Mesothelial cell of epicardium (in vitro differentiated cells): Measurements from ENCODE around the gene GALNTL6. TPM values are rescaled to one million over a fixed set of nuclear protein-coding genes. Genes with fewer than 3 reads are reported as not detected.

Experiments used
- DNase-seq, 2 experiments: peaks; one replicate each; pipeline ENCODE4 v3.0.0; 2021; ENCODE audit warnings: low spot score in 2 of 2; ENCODE audit not compliant: unreplicated experiment in 2 of 2
- H3K27ac Mint-ChIP-seq: 2 replicates; pipeline ENCODE4 v1.8.0; 2021; ENCODE audit warnings: mixed read lengths
- H3K27me3 Mint-ChIP-seq: 2 replicates; pipeline ENCODE4 v1.8.0; 2021; ENCODE audit warnings: low read depth, mixed read lengths
- H3K36me3 Mint-ChIP-seq: 2 replicates; pipeline ENCODE4 v1.8.0; 2021; ENCODE audit warnings: mixed read lengths
- H3K4me1 Mint-ChIP-seq: 2 replicates; pipeline ENCODE4 v1.8.0; 2021; ENCODE audit warnings: mixed read lengths
- H3K4me3 Mint-ChIP-seq: 2 replicates; pipeline ENCODE4 v1.8.0; 2021; ENCODE audit warnings: mild to moderate bottlenecking, moderate library complexity, mixed read lengths
- H3K9me3 Mint-ChIP-seq: 2 replicates; pipeline ENCODE4 v1.8.0; 2021; ENCODE audit warnings: mixed read lengths
- CTCF ChIP-seq: fragments of 200-600 bp; sonication (generic); IDR thresholded peaks from one replicate; pipeline ENCODE4 v1.5.0; 2021; ENCODE audit warnings: antibody characterized with exemption; ENCODE audit not compliant: unreplicated experiment
- total RNA-seq: library from RNA; stranded (reverse); gene quantifications from 3 replicates; pipeline ENCODE4 v1.2.1, GENCODE V29; 2021

The GALNTL6 gene
- total RNA-seq, 1 donor from 2014 or later, result 1.3 TPM

- H3K4me1 Mint-ChIP-seq, result peaks cover 3% of the 10 kb centered on the region
- H3K36me3 Mint-ChIP-seq, result no peaks in the 10 kb centered on the region
- no peaks in the 10 kb centered on the region for H3K27me3 Mint-ChIP-seq
- H3K9me3 Mint-ChIP-seq, result peaks cover 3% of the 10 kb centered on the region
- TF ChIP-seq CTCF, result no peak
- no peak for DNase-seq
- H3K4me3 Mint-ChIP-seq, result no peak overlapping the region
- H3K27ac Mint-ChIP-seq, result no peak overlapping the region
Measured at GRCh38 chr4:172129593-172129992, 316.4 kb downstream of the GALNTL6 start.

GRCh38 chr4:172134521-172134920 lies 321.3 kb downstream of the GALNTL6 start:
- TF ChIP-seq CTCF, result no peak

GRCh38 chr4:172141025-172141424 lies 327.8 kb downstream of the GALNTL6 start:
- Mint-ChIP-seq H3K36me3 (no peaks in the 10 kb centered on the region), H3K4me3 (no peak overlapping the region), H3K27me3 (no peaks in the 10 kb centered on the region), H3K9me3 (no peaks in the 10 kb centered on the region), H3K27ac (no peak overlapping the region), H3K4me1 (no peaks in the 10 kb centered on the region)
- no peak for DNase-seq
- TF ChIP-seq CTCF, result no peak

More at GRCh38 chr4:172134521-172134920, 321.3 kb downstream of the GALNTL6 start:
- no peak for DNase-seq
- no peaks in the 10 kb centered on the region for H3K27me3 Mint-ChIP-seq
- H3K9me3 Mint-ChIP-seq, result peaks cover 3% of the 10 kb centered on the region
- no peaks in the 10 kb centered on the region for H3K36me3 Mint-ChIP-seq
- no peak overlapping the region for H3K27ac Mint-ChIP-seq
- H3K4me3 Mint-ChIP-seq, result no peak overlapping the region
- H3K4me1 Mint-ChIP-seq, result peaks cover 3% of the 10 kb centered on the region

- Mint-ChIP-seq H3K4me1 (peaks cover under 1% of the 10 kb centered on the region), H3K9me3 (no peaks in the 10 kb centered on the region), H3K4me3 (no peak overlapping the region), H3K36me3 (no peaks in the 10 kb centered on the region), H3K27ac (no peak overlapping the region), H3K27me3 (no peaks in the 10 kb centered on the region)
- TF ChIP-seq CTCF, result no peak
- DNase-seq, result no peak
Measured at GRCh38 chr4:172142281-172142741, 329.1 kb downstream of the GALNTL6 start.

GRCh38 chr4:172143605-172144314 lies 330.6 kb downstream of the GALNTL6 start:
- no peaks in the 10 kb centered on the region for H3K27me3 Mint-ChIP-seq
- DNase-seq, result no peak
- no peaks in the 10 kb centered on the region for H3K36me3 Mint-ChIP-seq
- H3K27ac Mint-ChIP-seq, result no peak overlapping the region
- H3K4me1 Mint-ChIP-seq, result peaks cover 5% of the 10 kb centered on the region
- TF ChIP-seq CTCF, result no peak
- H3K4me3 Mint-ChIP-seq, result no peak overlapping the region
- H3K9me3 Mint-ChIP-seq, result no peaks in the 10 kb centered on the region

- Mint-ChIP-seq H3K27ac (no peak overlapping the region), H3K4me3 (no peak overlapping the region), H3K9me3 (no peaks in the 10 kb centered on the region), H3K4me1 (peaks cover 5% of the 10 kb centered on the region), H3K36me3 (no peaks in the 10 kb centered on the region), H3K27me3 (no peaks in the 10 kb centered on the region)
- TF ChIP-seq CTCF, result no peak
- no peak for DNase-seq
Measured at GRCh38 chr4:172147687-172148086, 334.5 kb downstream of the GALNTL6 start.
